Keratinocyte (primary cell): ENCODE measurements around the gene ADAMTS15.

ENCODE experiments used
- CTCF ChIP-seq, 3 experiments: IDR thresholded peaks in 1 of 3; conservative IDR thresholded peaks in 1 of 3; optimal IDR thresholded peaks in 1 of 3; 2 replicates in 2 of 3; 3 replicates in 1 of 3; pipeline versions ENCODE3 to v1.5.1; 2011; ENCODE audit warnings: low read length in 3 of 3, mild to moderate bottlenecking in 3 of 3, moderate library complexity in 2 of 3, control low read depth in 1 of 3, inconsistent platforms in 1 of 3; ENCODE audit not compliant: insufficient read depth in 2 of 3; ENCODE audit errors: extremely low read depth in 1 of 3
- EZH2 ChIP-seq: IDR thresholded peaks from one replicate; pipeline ENCODE4 v1.6.1; 2012; ENCODE audit warnings: inconsistent platforms, mild to moderate bottlenecking, low read length, moderate library complexity

- no peak for TF ChIP-seq CTCF (optimal IDR thresholded peaks at IDR 0.05 in 1 of 3, IDR thresholded peaks at IDR 0.05 in 1 of 3, conservative IDR thresholded peaks at IDR 0.05 in 1 of 3; ENCODE audit: extremely low read depth in 1 of 3, insufficient read depth in 2 of 3, low read length in 3 of 3)
- no peak for TF ChIP-seq EZH2
Observed at GRCh38 chr11:130429983-130430382, 18.5 kb upstream of the ADAMTS15 start.
